ENCODE data around the gene SLC7A10.
"Not testable (repeated sequence)": the region's sequence is repeated elsewhere in the genome, so short reads cannot be mapped to it uniquely, and the experiment has no call there.

SLC7A10 gene

DNA sequence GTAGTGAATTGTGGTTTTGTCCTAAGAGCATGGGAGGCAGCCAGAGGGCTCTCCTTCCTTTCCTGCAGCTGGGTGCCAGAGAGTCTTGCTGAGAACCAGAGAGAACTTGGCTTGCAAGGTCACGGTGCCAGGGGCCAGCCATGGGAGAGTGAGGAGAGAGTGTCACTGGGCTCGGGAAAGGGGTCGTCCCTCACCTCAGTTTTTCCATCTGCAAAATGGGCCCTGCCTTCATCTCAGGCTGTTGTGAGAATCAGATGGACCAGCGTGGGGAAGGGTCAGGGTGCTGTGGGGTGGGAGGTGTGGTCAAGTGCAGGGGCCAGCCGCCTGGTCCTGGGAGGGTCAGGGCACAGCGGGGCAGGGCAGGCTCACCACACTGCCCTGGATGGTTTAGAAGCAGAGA lies 24.2 kb downstream of the SLC7A10 start:
- DNase-seq, result no peak

DNA sequence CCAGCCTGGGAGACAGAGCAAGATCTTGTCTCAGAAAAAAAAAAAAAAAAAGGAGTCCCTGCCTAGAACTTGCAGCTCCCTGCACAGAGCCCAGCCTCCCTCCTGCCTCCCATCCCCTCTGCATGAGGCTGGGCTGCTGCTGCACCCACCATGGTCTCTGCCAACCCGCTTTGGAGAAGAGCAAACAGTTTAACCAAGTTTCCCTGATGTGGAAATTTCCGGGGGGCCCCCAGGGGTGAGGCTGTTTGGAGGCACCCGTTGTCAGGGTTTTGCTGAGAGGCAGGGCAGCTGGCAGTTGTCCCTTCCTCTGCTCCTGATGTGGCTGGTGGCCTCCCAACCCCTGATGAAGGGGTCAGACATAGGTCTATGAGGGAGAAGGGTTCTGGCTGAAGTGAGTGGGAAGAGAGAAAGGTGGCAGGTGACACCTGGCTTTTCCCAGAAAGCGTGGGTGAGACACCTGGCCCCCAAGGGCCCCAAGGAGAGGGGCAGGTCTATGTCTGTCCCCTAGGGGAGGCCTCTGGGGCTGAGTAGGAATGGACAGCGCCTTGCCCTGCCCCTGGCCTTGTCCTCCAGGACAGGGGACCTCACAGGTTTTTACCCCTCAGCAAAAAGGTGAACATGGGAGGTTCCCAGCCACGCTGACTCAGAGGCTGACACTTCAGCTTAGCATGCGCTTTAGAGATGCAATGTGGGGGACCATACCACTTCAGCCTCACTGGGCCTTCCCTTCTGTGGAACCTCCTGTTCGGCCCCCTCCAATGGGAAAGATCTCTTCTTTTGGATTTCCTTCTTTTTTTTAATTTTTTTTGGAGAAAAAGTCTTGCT lies 26.0 kb downstream of the SLC7A10 start:
- DNase-seq, result no peak

DNA sequence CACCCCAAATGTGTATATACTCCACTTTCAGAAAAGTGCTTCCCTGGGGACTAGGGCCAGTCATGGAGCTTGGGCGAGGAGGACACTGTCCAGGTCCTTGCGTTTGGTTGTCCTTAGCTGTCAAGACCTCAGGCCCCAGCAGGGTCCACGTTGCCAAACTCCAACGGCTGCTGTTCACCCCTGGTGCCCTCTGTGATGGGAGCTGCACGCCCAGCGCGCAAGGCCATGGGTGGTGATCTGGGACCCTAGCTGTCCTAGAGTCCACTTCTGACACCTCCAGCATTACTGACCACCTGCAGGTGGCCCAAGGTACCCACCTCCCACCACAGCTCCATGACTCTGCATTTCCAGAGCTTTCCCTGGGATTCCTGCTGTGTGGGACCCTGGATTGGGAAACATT lies 27.5 kb downstream of the SLC7A10 start:
- no peak for DNase-seq

DNA sequence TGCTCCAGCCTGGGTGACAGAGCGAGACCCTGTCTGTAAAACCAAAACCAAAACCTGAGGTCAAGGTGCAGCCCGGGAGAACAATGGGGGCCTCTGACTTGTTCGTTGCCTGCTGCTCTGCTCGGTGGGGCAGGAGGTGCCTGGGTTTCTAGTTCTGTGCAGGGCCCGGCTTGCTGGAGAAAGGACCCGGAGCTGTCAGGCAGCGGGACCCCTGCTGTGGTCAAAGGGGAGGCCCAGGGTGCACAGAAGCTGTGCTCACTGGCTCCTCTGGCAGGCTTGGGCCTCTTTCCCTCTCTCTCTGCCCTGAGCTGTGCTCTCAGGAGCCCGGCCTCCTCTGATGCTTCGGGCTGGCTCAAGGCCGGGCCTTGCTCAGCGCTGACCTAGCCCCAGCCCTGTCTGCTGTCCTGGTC lies 28.1 kb downstream of the SLC7A10 start:
- no peak for DNase-seq

GRCh38 chr19:33196446-33197193 lies 29.0 kb downstream of the SLC7A10 start:
- no peak for DNase-seq

GRCh38 chr19:33195645-33196347 lies 29.9 kb downstream of the SLC7A10 start:
- DNase-seq, result no peak

DNA sequence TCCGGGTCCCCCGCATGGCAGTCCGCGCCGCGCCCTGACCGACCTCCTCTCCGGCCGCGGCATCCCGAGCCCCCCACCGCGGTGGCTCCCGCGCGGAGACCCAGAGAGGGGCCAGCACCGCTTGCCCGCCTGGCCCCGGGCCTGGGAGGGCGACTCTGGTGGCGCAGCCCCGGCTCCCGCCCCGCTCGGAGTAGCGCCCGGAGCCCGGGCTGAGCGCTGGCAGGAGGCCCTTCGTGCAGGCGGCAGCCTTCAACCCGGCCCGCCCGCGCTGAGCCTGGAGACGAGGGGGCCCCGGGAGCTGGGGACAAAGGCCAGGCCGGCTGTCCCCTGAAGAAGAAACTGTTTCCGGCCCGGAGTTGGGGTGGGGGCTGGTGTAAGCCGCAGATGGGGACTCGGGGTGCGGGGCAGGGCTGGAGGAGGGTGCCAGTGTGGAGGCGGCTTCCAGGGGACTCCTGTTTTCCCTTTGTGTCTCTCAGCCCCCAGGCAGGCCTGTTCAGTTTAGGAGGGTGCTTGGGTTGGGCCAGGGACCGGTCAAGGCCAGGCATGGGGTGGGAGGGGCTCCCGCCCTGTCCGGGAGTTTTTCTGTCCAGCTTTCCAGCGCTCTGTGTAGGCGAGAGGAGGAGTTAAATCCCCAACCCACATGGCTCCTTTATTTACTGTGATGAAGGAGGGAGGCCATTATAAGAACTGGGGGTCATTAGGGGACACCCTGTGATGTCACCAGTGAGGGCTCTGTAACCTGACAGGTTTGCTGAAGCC lies 30.6 kb downstream of the SLC7A10 start:
- no peak for DNase-seq

DNA sequence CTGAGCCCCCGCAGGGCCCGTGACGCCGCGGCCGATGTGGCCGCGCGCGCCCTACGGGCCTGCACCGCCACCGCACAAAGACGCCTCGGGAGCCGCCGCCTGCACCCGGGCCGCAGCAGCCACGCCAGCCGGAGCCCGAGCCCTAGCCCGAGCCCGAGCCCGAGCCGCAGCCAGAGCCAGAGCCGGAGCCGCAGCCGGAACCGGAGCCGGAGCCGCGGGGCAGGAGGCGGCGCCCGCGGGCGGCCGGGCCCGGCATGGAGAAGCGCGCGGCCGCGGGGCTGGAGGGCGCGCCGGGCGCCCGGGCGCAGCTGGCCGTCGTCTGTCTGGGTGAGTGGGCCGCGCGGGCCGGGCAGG lies 31.1 kb downstream of the SLC7A10 start:
- DNase-seq, result no peak

- no peak for DNase-seq
Measured at GRCh38 chr19:33193865-33194362, 31.7 kb downstream of the SLC7A10 start, which contains the start of gene LRP3. Gene LRP3 (plus strand): TSS chr19:33194330. CDS start chr19:33194786, 456 bp downstream.

DNA sequence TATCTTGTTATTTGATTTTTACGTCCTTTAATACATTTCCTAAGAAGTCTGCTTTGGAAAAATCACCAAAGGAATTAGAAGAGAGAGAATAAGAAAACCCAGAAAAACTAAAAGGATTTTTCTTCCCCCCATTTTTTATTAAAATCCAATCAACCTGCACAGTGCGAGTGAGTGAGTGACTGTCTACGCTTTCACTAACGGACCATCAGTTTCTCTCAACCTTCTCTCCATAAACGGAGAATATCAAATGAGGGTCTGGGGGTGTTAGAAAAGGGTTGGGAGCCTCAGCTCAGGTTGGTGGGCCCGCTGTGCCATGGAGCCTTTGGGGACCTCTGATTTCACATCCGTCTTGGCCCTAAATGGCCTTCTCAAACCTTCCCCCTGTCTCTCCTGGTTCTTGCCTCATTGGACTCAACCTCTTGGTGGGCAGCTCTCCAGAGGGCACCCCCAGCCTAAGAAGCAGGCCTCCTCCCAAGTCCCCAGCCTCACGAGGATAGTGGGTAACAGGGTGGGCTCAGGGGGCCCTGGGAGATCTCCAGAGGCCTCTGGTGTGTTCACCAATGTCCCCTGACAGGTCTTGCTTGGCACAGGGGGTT lies 32.3 kb downstream of the SLC7A10 start:
- DNase-seq, result no peak

DNA sequence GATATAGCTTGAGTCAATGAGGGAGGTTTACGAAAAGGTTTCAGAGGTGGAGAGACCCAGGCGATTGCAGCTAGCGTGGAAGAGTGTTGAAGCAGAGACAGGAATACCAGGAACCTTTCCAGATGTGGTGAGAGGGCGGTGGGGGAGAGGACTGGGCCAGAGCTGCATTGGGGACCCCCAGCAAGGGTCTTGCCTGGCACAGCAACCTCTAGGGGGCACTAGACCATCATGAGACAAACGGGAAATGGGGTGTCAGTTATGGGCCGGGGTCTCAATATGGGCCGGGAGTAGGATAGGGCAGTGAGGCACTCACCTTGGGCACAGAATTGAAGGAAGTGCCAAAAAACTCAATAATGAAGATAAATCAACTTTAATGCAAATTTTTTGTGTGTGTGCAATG lies 33.6 kb downstream of the SLC7A10 start:
- DNase-seq, result no peak

DNA sequence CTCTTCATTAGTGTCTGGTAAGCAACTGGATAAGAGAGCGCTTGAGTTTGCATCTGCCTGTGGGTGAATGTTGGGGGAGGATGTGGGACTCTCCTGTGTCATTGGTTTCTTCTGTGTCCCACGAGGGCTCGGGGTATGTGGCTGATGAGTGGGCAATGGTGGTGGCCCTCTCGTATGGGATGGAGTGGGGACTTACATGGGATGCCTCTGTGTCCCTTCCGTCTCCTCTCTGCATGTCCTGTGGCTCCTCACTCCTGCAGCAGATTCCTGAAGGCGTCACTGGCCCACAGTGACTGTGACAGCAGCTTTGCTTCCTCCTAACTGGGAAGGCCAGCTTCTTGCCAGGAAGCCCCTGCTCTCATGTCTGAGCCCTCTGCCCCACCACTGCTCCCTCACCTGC lies 34.1 kb downstream of the SLC7A10 start:
- DNase-seq, result no peak

GRCh38 chr19:33191092-33191491 lies 34.6 kb downstream of the SLC7A10 start:
- not testable (repeated sequence) for DNase-seq

GRCh38 chr19:33189453-33189852 lies 36.2 kb downstream of the SLC7A10 start:
- DNase-seq, result no peak

DNA sequence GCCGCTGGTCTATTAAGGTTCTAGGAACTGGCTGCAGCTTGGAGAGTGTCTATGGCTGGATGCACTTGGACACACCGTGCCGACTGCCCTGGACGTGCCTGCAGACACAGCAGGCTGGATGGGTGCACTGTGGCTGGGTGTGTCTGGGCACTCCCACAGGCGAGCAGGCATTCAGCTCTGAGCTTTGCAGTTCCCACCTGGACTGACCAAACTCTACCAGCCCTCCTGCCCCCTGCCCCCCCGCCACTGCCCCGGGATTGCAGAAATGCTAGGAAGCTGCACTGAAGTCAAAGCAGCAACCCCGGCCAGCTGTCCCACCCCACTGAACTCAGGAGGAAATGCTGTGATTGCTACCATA lies 38.5 kb downstream of the SLC7A10 start:
- DNase-seq, result peak; percentile 54

DNA sequence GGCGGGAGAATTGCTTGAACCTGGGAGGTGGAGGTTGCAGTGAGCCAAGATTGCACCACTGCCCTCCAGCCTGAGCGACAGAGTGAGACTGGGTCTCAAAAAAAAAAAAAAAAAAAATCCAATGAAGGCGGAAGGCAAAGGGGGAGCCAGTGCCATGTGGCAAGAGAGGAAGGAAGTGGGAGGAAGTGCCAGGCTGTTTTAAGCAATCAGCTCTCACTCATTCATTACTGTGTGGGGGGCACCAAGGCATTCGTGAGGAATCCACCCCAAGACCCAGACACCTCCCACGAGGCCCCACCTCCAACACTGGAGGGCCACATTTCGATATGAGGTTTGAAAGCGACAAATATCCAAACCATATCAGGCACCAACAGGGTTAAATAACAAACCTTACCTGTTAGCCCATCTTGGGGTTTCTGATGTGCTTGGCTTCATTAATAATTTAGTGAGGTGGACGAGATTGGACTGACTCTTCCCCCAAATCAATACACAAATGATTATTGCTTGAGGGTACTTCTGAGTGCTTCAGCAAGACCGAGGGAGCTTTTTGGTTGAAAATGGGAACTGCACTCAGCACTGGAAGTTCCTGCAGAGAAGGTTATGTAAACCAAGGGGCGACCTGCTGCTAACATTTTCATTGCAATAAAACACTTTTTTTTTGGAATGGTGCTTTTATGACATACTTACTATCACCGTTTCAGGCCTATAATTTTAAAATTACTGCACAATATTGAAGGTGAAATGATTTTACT lies 39.0 kb downstream of the SLC7A10 start:
- no peak for DNase-seq

- peak; percentile 75 for DNase-seq
Measured at GRCh38 chr19:33177417-33177979, 48.2 kb downstream of the SLC7A10 start.

DNA sequence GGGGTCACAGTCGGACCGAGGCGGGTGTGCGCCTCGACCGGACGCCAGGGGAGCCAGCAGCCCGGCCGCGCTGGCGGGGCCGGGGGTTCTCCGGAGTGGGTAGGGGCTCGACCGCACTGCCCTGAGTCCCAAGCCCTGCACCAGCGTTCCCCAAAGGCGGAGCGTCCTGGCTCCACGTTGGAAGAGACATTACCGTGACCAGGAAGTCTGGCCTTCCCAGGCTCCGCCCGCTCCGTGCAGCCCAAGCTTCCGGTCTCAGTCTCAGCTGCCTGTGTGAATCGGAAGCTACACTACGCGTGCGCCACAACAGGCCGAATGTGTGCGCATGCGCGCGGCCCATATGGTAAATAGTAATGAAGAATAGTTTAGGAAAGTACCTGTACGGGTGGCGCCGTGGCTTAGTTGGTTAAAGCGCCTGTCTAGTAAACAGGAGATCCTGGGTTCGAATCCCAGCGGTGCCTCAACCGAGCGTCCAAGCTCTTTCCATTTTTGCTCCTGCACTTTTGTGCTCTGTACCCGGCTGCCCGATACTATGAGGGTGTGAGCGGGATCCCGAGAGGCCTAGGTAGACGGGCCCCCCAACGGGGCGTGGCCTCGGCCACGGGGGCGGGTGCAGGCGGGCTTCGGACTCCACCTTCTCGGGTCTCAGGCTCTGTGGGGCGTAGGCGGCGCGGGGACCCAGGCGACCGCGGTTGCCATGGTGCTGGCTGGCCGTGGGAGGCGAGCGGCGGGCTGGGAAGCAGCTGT lies 48.8 kb downstream of the SLC7A10 start:
- peak; percentile 98 for DNase-seq

GRCh38 chr19:33175886-33176669 lies 49.6 kb downstream of the SLC7A10 start:
- no peak for DNase-seq
